Measurements from ENCODE around the gene LCE3B.

GRCh38 chr1:152585586-152585985 lies 28.0 kb upstream of the LCE3B start:
- TF ChIP-seq POLR2AphosphoS5 (IDR thresholded peaks at IDR 0.05; ENCODE audit: low read depth, low read length) (no peak), REST (IDR thresholded peaks at IDR 0.05; ENCODE audit: insufficient read depth in 1 of 2, low read depth in 2 of 2, low read length in 2 of 2) (no peak), TAF1 (IDR thresholded peaks at IDR 0.05; ENCODE audit: borderline replicate concordance, insufficient read depth, low read length) (no peak)

Measured in PFSK-1 (cell line).